Measurements from ENCODE around the gene CENPH.
"Not testable (repeated sequence)": the region's sequence is repeated elsewhere in the genome, so short reads cannot be mapped to it uniquely, and the experiment has no call there.

Gene CENPH

GRCh38 chr5:69189162-69190086 lies at the start of gene CENPH:
Gene CENPH, plus strand, starts transcription at chr5:69189583. Its CDS starts 52 bp downstream, at chr5:69189635.
- DNase-seq = peak; percentile 57

- DNase-seq = not testable (repeated sequence)
These were observed 49.1 kb upstream of the CENPH start for GRCh38 chr5:69140239-69140638.

GRCh38 chr5:69140827-69141226 lies 48.6 kb upstream of the CENPH start:
- DNase-seq = no peak

- DNase-seq = not testable (repeated sequence)
These were observed 40.8 kb upstream of the CENPH start for GRCh38 chr5:69148576-69148975.

- no peak for DNase-seq
These were observed 40.3 kb upstream of the CENPH start for GRCh38 chr5:69148981-69149675.

- no peak for DNase-seq
These were observed 39.7 kb upstream of the CENPH start for GRCh38 chr5:69149676-69150010.

- DNase-seq = no peak
These were observed 36.7 kb upstream of the CENPH start for GRCh38 chr5:69152731-69153130.

- DNase-seq = no peak
These were observed 32.9 kb upstream of the CENPH start for GRCh38 chr5:69156456-69156855.

- no peak for DNase-seq
These were observed 31.3 kb upstream of the CENPH start for GRCh38 chr5:69158039-69158438.

- no peak for DNase-seq
These were observed 28.7 kb upstream of the CENPH start for GRCh38 chr5:69160651-69161050.

GRCh38 chr5:69166686-69167492 lies 22.5 kb upstream of the CENPH start, which contains the start of gene CCNB1:
Gene CCNB1, plus strand, starts transcription at chr5:69167150. Its CDS starts 113 bp downstream, at chr5:69167263.
- peak; percentile 92 for DNase-seq

- DNase-seq = no peak
These were observed 21.9 kb upstream of the CENPH start for GRCh38 chr5:69167493-69167855.

- DNase-seq = no peak
These were observed 21.5 kb upstream of the CENPH start for GRCh38 chr5:69167929-69168328.

- no peak for DNase-seq
These were observed 18.9 kb upstream of the CENPH start for GRCh38 chr5:69170495-69170894.

GRCh38 chr5:69170969-69171368 lies 18.4 kb upstream of the CENPH start:
- DNase-seq = no peak

- DNase-seq = not testable (repeated sequence)
These were observed 7.6 kb upstream of the CENPH start for GRCh38 chr5:69181659-69182293.

GRCh38 chr5:69184621-69185020 lies 4.8 kb upstream of the CENPH start:
- DNase-seq = no peak

- no peak for DNase-seq
These were observed 2.0 kb upstream of the CENPH start for GRCh38 chr5:69187342-69187741.

GRCh38 chr5:69188811-69189161 lies 597 bp upstream of the CENPH start:
- no peak for DNase-seq

GRCh38 chr5:69202497-69202896 lies 13.1 kb downstream of the CENPH start:
- no peak for DNase-seq

GRCh38 chr5:69206528-69207190 lies 17.3 kb downstream of the CENPH start:
- no peak for DNase-seq

GRCh38 chr5:69209602-69210001 lies 20.2 kb downstream of the CENPH start:
- no peak for DNase-seq
